ENCODE results near the gene UBLCP1. TPM values are rescaled to one million over a fixed set of nuclear protein-coding genes. Genes with fewer than 3 reads are reported as not detected.
"Not testable (repeated sequence)": the region's sequence is repeated elsewhere in the genome, so short reads cannot be mapped to it uniquely, and the experiment has no call there.

Gene UBLCP1
- total and polyA plus RNA-seq, 3 experiments from 2014 or later = 41.8 to 59.0 (median 44.4) TPM

DNA sequence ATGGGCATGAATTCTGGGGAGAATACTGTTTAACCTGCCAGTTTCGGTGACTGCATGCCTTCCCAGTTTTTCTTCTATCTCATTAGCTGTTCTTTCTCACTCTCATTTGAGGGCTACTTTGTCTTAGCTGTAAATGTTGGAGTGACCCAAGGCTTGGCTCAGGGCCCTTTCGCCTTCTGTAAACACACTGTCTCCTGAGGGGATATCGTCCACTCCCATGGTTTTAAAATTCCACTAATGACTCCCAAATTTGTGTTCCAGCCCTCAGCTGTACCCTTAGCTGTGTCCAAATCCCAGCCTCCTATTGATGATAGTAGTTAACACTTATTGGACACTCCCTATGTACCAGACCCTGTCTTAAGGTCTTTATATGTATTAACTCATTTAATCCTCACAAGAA, 39.6 kb upstream of the UBLCP1 start:
- no peak for DNase-seq
- Mint-ChIP-seq H3K27me3 (peaks cover 6 to 7% of the 10 kb centered on the region in 2 donors), H3K9me3 (no peaks in the 10 kb centered on the region), H3K4me1 (peaks cover 5 to 7% (median 6%) of the 10 kb centered on the region in 3 donors), H3K4me3 (no peak overlapping the region), H3K36me3 (peaks cover 0 to 2% (median 0%) of the 10 kb centered on the region in 3 donors), H3K27ac (peak overlapping the region in 1 of 8 donors; percentile 3)
- POLR2A ChIA-PET = no interaction called here
- Histone ChIP-seq H3K27ac (ENCODE audit: low read depth, low read length) (no peak overlapping the region), H3K27me3 (ENCODE audit: insufficient read depth, low read length, poor library complexity, severe bottlenecking) (no peaks in the 10 kb centered on the region), H3K4me1 (ENCODE audit: insufficient read depth, low read length) (no peaks in the 10 kb centered on the region), H3K36me3 (ENCODE audit: insufficient read depth, low read length) (no peaks in the 10 kb centered on the region), H3K9me3 (ENCODE audit: low read length) (no peaks in the 10 kb centered on the region), H3K4me3 (ENCODE audit: low read length) (no peak overlapping the region)
- CTCF ChIA-PET = no interaction called here

DNA sequence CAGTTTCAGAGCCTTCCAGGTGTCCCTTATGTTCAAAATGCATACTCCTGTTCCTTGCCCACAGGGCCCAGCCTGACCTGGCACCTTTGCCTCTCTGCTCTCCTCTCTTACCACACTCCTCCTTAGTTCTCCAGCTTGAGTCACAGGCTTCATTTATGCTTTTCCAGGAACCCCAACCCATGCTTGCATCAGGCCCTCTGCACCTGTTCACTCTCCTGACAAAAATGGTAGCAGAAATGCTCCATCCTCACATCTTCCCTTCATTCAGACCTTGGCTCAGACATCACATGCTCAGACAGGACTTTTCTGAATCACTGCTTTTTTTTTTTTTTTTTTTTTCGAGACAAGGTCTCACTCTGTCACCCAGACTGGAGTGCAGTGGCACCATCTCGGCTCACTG, 38.6 kb upstream of the UBLCP1 start:
- no peaks in the 10 kb centered on the region for H3K9me3 Mint-ChIP-seq
- no peaks in the 10 kb centered on the region for H3K27me3 ChIP-seq (ENCODE audit: insufficient read depth, low read length, poor library complexity, severe bottlenecking)
- CTCF ChIA-PET = no interaction called here
- peaks cover 6 to 7% of the 10 kb centered on the region in 2 donors for H3K27me3 Mint-ChIP-seq
- H3K4me3 ChIP-seq (ENCODE audit: low read length) = no peak overlapping the region
- H3K36me3 Mint-ChIP-seq = peaks cover 0 to 2% (median 0%) of the 10 kb centered on the region in 3 donors
- no peak overlapping the region for H3K4me3 Mint-ChIP-seq
- peaks cover 5 to 7% (median 6%) of the 10 kb centered on the region in 3 donors for H3K4me1 Mint-ChIP-seq
- no peaks in the 10 kb centered on the region for H3K36me3 ChIP-seq (ENCODE audit: insufficient read depth, low read length)
- H3K27ac Mint-ChIP-seq = no peak overlapping the region
- no peak overlapping the region for H3K27ac ChIP-seq (ENCODE audit: low read depth, low read length)
- POLR2A ChIA-PET = no interaction called here
- no peak for DNase-seq
- no peaks in the 10 kb centered on the region for H3K9me3 ChIP-seq (ENCODE audit: low read length)
- H3K4me1 ChIP-seq (ENCODE audit: insufficient read depth, low read length) = no peaks in the 10 kb centered on the region

DNA sequence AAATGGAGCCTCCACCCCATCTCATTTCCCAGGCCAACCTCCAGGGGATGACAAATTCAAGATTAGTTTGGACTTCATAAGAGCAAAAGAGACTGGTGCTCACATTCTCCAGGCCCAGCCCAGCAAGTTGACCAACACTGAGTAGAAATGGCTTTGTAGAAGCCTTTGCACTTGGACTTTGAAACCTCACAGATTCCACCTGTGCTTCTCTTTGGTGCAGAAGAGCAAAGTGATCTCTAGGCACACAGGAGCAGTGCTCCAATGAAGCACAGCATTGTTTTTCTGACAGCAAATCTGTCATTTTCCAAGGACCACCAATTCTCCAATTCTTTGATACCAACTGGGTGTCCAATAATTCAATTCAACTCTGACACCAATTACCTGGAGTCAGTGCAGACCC, 36.6 kb upstream of the UBLCP1 start:
- Mint-ChIP-seq H3K27ac (no peak overlapping the region), H3K4me3 (no peak overlapping the region), H3K9me3 (no peaks in the 10 kb centered on the region), H3K36me3 (peaks cover 0 to 2% (median 0%) of the 10 kb centered on the region in 3 donors), H3K27me3 (peaks cover 7% of the 10 kb centered on the region in 2 donors), H3K4me1 (no peaks in the 10 kb centered on the region)
- no peak overlapping the region for H3K4me3 ChIP-seq (ENCODE audit: low read length)
- CTCF ChIA-PET = interaction anchor here (1.6 kb wide), 1 partner anchor 90 kb away, joined by 4 read pairs; no protein-coding TSS in a partner anchor
- no peaks in the 10 kb centered on the region for H3K4me1 ChIP-seq (ENCODE audit: insufficient read depth, low read length)
- DNase-seq = no peak
- H3K27me3 ChIP-seq (ENCODE audit: insufficient read depth, low read length, poor library complexity, severe bottlenecking) = no peaks in the 10 kb centered on the region
- H3K9me3 ChIP-seq (ENCODE audit: low read length) = no peaks in the 10 kb centered on the region
- POLR2A ChIA-PET = no interaction called here
- no peak overlapping the region for H3K27ac ChIP-seq (ENCODE audit: low read depth, low read length)
- H3K36me3 ChIP-seq (ENCODE audit: insufficient read depth, low read length) = no peaks in the 10 kb centered on the region

DNA sequence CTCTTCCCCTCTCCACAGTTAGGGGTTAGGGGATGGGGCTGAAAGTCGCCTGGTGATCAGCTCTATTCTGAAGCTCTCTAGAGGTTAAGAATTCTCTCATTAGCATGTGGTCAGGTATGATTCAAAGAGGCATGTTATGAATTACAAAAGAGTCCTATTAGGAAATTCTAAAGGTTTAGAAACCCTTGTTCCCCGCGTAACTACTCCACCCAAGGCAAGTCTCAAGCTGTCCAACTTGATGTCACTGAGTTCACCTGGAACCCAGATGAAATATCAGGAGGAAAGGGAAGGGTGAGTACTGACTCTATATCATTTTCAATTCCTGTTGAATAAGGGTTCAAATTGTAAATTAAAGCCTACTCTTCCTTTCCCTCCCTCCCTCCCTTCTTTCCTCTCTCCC, 35.6 kb upstream of the UBLCP1 start:
- Mint-ChIP-seq H3K4me1 (no peaks in the 10 kb centered on the region), H3K27ac (no peak overlapping the region), H3K4me3 (no peak overlapping the region), H3K9me3 (no peaks in the 10 kb centered on the region), H3K27me3 (peaks cover 11% of the 10 kb centered on the region in 2 donors), H3K36me3 (no peaks in the 10 kb centered on the region)
- no peaks in the 10 kb centered on the region for H3K27me3 ChIP-seq (ENCODE audit: insufficient read depth, low read length, poor library complexity, severe bottlenecking)
- H3K36me3 ChIP-seq (ENCODE audit: insufficient read depth, low read length) = no peaks in the 10 kb centered on the region
- CTCF ChIA-PET = interaction anchor here (1.6 kb wide), 1 partner anchor 89 kb away, joined by 4 read pairs; no protein-coding TSS in a partner anchor
- H3K4me1 ChIP-seq (ENCODE audit: insufficient read depth, low read length) = no peaks in the 10 kb centered on the region
- H3K4me3 ChIP-seq (ENCODE audit: low read length) = no peak overlapping the region
- no peak overlapping the region for H3K27ac ChIP-seq (ENCODE audit: low read depth, low read length)
- POLR2A ChIA-PET = no interaction called here
- no peak for DNase-seq
- H3K9me3 ChIP-seq (ENCODE audit: low read length) = no peaks in the 10 kb centered on the region

DNA sequence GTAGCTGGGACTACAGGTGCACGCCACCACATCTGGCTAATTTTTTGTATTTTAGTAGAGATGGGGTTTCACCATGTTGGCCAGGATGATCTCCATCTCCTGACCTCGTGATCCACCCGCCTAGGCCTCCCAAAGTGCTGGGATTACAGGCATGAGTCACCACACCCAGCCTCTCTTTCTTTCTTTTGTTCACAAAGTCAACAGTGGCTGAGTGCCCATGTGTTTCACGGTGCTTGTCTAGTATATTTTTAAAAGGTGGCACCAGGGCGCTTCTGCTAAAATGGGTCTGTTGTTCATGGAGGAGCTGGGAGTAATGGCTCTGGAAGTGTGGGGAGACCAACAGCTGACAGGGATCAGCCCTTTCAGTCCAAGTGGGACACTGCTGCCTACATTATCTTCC, 35.0 kb upstream of the UBLCP1 start:
- H3K4me1 Mint-ChIP-seq, POLR2A ChIA-PET: not testable (repeated sequence)

DNA sequence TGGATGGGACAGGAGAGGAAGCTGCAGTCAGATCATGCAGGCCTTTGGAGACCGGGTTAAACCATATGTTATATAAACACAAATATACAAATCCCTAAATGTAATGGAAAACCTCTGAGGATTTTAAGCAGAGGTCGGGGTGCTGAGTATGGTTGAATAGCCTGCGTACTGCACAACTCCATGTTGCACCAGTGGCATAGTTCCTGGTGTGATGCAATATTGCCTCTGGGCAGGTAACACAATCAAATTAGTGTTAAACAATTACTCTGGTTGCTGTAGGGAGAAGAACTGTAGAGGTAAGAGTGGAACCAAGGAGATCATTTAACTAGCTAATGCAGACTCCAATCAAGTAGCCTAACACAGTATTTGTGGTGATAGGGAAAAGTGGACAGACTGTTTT, 32.4 kb upstream of the UBLCP1 start:
- Histone ChIP-seq H3K9me3 (ENCODE audit: low read length) (no peaks in the 10 kb centered on the region), H3K27me3 (ENCODE audit: insufficient read depth, low read length, poor library complexity, severe bottlenecking) (no peaks in the 10 kb centered on the region), H3K27ac (ENCODE audit: low read depth, low read length) (no peak overlapping the region), H3K4me1 (ENCODE audit: insufficient read depth, low read length) (no peaks in the 10 kb centered on the region), H3K4me3 (ENCODE audit: low read length) (no peak overlapping the region), H3K36me3 (ENCODE audit: insufficient read depth, low read length) (no peaks in the 10 kb centered on the region)
- no peaks in the 10 kb centered on the region for H3K4me1 Mint-ChIP-seq
- H3K27me3 Mint-ChIP-seq = peaks cover 8 to 11% of the 10 kb centered on the region in 2 donors
- no peak overlapping the region for H3K4me3 Mint-ChIP-seq
- no peaks in the 10 kb centered on the region for H3K9me3 Mint-ChIP-seq
- no peak overlapping the region for H3K27ac Mint-ChIP-seq
- POLR2A ChIA-PET = no interaction called here
- H3K36me3 Mint-ChIP-seq = peaks cover 0 to 2% (median 0%) of the 10 kb centered on the region in 3 donors
- CTCF ChIA-PET = no interaction called here
- DNase-seq = no peak

More for the DNA sequence above, 35.0 kb upstream of the UBLCP1 start:
- H3K27me3 ChIP-seq (ENCODE audit: insufficient read depth, low read length, poor library complexity, severe bottlenecking); H3K27ac ChIP-seq (ENCODE audit: low read depth, low read length); H3K4me3 ChIP-seq (ENCODE audit: low read length); H3K9me3 Mint-ChIP-seq; H3K4me3 Mint-ChIP-seq; H3K36me3 Mint-ChIP-seq; H3K27ac Mint-ChIP-seq; H3K9me3 ChIP-seq (ENCODE audit: low read length); H3K4me1 ChIP-seq (ENCODE audit: insufficient read depth, low read length); DNase-seq; H3K36me3 ChIP-seq (ENCODE audit: insufficient read depth, low read length); CTCF ChIA-PET: not testable (repeated sequence)
- peaks cover 11 to 12% of the 10 kb centered on the region in 2 donors for H3K27me3 Mint-ChIP-seq

DNA sequence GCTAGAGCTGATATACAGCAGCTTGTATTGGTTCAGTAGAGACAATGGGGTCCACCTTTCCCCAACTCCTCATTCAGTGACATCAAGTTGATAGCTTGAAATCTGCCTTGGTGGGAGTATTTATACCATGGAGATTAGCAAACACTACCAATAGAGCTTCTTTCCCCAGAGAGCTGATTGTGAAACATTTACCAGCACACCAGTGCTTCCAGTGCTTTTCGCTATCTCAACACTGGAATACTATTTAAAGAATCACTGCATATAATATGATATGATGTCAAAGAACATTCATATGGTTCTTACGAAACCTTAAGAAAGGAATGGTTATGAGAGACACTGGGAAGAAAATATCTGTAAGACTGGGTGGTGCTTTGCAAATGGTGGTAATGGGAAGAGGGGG, 31.9 kb upstream of the UBLCP1 start:
- Histone ChIP-seq H3K9me3 (ENCODE audit: low read length) (no peaks in the 10 kb centered on the region), H3K27me3 (ENCODE audit: insufficient read depth, low read length, poor library complexity, severe bottlenecking) (no peaks in the 10 kb centered on the region), H3K27ac (ENCODE audit: low read depth, low read length) (no peak overlapping the region), H3K36me3 (ENCODE audit: insufficient read depth, low read length) (no peaks in the 10 kb centered on the region), H3K4me3 (ENCODE audit: low read length) (no peak overlapping the region), H3K4me1 (ENCODE audit: insufficient read depth, low read length) (no peaks in the 10 kb centered on the region)
- no peaks in the 10 kb centered on the region for H3K9me3 Mint-ChIP-seq
- H3K27me3 Mint-ChIP-seq = peaks cover 8 to 11% of the 10 kb centered on the region in 2 donors
- POLR2A ChIA-PET = no interaction called here
- no peak overlapping the region for H3K4me3 Mint-ChIP-seq
- DNase-seq = no peak
- peaks cover 0 to 2% (median 0%) of the 10 kb centered on the region in 3 donors for H3K36me3 Mint-ChIP-seq
- H3K27ac Mint-ChIP-seq = no peak overlapping the region
- CTCF ChIA-PET = no interaction called here
- H3K4me1 Mint-ChIP-seq = no peaks in the 10 kb centered on the region

DNA sequence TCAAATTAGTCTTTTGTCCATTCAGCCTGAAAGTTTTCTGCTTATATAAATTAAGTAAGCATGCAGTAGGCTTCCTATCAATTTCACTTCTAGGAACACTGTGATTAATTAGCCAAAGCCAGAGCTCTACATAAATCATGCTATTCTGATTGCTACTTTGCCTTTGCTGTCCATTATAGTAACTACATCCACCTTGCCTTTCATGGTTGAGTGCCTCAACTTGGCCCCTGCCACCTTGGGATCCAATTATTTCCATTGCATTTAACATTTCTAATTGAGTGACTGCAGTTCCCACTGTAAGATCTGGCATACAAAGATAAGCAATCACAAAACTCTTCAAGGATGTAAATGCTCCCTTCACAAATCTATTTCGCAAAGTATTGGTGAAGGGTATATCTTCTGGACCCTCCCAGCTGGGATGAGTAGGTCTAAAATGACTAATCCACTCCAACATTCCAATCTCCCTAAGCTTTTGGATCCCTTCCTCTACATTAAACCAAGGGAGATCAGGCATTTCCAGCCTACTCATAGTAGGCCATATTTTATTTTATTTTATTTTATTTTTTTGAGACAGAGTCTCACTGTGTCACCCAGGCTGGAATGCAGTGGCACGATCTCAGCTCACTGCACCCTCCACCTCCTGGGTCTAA, 27.1 kb upstream of the UBLCP1 start:
- H3K27me3 Mint-ChIP-seq; H3K36me3 ChIP-seq (ENCODE audit: insufficient read depth, low read length); DNase-seq; H3K36me3 Mint-ChIP-seq; CTCF ChIA-PET; POLR2A ChIA-PET; H3K27me3 ChIP-seq (ENCODE audit: insufficient read depth, low read length, poor library complexity, severe bottlenecking); H3K9me3 Mint-ChIP-seq; H3K4me3 Mint-ChIP-seq; H3K4me1 Mint-ChIP-seq; H3K27ac ChIP-seq (ENCODE audit: low read depth, low read length); H3K4me3 ChIP-seq (ENCODE audit: low read length); H3K9me3 ChIP-seq (ENCODE audit: low read length); H3K4me1 ChIP-seq (ENCODE audit: insufficient read depth, low read length): not testable (repeated sequence)
- H3K27ac Mint-ChIP-seq = peak overlapping the region in 1 of 8 donors; percentile 29

All from CD8-positive, alpha-beta memory T cell (primary cell).